Breast epithelium (tissue), 3 donors: ENCODE results near the gene FAM9A.

Experiments used
- CTCF ChIP-seq, 3 donors: fragments of 450-650 bp; IDR thresholded peaks; one replicate each; pipeline ENCODE4 v1.5.1; 2016 to 2017; ENCODE audit warnings: antibody characterized with exemption in 3 of 3, mild to moderate bottlenecking in 3 of 3, moderate library complexity in 3 of 3
- POLR2A ChIP-seq: fragments of 450-650 bp; IDR thresholded peaks from one replicate; pipeline ENCODE4 v1.6.1; 2016; ENCODE audit warnings: antibody characterized with exemption, mild to moderate bottlenecking, moderate library complexity

- TF ChIP-seq POLR2A (no peak), CTCF (IDR thresholded peaks at IDR 0.05) (no peak)
Observed at GRCh38 chrX:8755116-8755515, 46.1 kb downstream of the FAM9A start.
